GM12873 (cell line): Measurements from ENCODE around the gene SMIM43.

Experiments
- TF ChIP-seq, protein P1 (sequence below): IDR thresholded peaks from 2 replicates; pipeline ENCODE4 v1.5.1; 2012; ENCODE audit warnings: low read depth, mild to moderate bottlenecking, moderate library complexity, low read length, control low read depth; ENCODE audit not compliant: insufficient read depth; ENCODE audit errors: missing control alignments

Gene SMIM43

DNA sequence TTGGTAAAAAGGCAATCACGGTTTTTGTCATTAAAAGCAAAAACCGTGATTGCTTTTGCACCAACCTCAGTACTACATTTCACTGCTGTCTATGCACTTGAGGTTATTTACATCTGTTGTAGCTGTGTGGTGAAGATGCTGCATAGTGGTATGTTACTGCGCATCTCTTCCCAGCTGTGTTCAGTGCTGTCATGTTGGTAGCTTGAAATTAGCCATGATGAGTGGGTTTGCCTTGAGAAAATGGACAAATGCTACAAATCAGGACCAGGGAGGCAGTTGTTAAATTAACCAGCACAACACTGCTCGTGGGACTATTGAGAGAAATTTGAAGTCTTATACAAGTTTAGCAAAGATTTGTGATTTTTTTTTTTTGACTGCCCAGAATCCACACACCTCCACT is 2.2 kb upstream of the SMIM43 start:
- TF ChIP-seq, protein P1, sequence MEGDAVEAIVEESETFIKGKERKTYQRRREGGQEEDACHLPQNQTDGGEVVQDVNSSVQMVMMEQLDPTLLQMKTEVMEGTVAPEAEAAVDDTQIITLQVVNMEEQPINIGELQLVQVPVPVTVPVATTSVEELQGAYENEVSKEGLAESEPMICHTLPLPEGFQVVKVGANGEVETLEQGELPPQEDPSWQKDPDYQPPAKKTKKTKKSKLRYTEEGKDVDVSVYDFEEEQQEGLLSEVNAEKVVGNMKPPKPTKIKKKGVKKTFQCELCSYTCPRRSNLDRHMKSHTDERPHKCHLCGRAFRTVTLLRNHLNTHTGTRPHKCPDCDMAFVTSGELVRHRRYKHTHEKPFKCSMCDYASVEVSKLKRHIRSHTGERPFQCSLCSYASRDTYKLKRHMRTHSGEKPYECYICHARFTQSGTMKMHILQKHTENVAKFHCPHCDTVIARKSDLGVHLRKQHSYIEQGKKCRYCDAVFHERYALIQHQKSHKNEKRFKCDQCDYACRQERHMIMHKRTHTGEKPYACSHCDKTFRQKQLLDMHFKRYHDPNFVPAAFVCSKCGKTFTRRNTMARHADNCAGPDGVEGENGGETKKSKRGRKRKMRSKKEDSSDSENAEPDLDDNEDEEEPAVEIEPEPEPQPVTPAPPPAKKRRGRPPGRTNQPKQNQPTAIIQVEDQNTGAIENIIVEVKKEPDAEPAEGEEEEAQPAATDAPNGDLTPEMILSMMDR = no peak

DNA sequence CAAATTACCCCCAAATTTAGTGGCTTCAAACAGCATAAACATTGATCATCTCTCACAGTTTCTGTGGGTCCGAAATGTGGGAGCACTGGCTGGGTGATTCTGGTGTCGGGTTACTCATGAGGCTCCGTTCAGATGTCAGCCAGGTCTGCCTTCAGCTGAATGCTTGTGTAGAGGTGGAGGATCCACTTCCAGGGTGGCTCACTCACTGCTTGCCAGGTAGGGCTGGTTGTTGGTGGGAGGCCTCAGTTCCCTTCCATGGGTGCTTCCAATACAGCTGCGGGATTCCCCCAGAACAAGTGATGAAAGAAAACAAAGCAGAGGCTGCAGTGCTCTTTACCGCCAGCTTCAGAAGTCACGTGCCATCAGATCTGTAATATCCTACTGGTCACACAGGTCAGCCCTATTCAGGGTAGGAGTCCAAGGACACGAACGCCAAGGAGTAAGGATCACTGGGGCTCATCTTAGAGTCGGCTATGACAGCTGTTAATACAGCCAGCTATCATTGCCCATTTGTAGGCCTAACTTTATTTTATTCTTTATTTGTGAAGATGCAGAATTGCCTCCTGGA is 1.1 kb upstream of the SMIM43 start:
- TF ChIP-seq, protein P1 = no peak

DNA sequence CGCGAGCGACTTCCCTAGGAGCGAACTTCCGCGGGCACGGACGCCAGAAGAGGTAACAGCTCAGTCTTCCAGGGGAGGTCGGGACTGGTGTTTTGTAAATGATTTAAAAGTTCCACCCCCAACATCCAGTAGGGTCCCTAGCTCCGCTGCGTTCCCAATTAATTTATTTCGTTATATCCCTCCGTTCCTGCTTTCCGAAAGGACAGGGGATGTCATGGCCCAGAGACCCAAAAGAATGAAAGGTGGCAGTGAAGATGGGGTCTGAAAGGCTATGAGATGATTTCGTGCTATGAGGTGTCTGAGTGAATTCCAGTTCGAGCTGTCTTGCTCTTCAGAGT is 373 bp upstream of the SMIM43 start:
- TF ChIP-seq, protein P1 = no peak

DNA sequence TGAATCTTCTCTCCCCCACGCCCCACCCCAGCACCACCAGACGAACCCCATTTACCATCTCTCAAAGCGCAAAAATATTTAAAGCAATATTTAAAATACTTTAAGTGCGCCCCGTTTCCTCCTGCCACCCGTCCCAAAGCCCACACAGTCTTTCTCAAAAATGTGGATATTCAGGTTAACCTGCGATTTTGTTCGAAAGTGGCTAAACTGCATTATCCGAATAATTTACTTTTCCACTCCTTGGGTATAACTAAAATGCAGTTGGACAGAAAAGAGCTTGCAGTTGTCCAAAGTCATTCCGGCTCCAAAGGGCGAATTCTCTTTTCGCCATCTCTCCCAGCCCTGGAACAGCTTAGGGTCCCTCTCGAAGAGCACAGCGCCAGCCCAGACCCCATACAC is 662 bp downstream of the SMIM43 start:
- TF ChIP-seq, protein P1 = no peak

DNA sequence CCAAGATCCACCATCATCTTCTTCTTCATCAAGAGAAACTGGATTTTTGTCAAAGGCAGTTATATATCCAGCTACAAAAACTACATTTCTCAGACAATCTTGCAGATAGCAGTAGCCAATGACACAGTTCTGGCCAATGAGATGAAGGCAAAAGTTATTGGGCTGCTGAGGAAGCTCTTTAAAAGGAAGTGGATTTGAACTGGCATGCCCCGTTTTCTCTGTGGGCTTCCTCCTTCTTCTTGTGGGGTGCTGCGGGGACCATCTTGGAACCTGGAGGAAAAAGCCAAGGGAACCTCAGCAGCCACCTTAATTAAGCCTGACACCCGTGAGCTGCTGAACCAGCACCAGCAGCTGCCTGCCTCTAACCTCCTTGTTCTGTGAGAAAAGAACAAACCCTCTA is 4.8 kb downstream of the SMIM43 start:
- TF ChIP-seq, protein P1 = no peak

DNA sequence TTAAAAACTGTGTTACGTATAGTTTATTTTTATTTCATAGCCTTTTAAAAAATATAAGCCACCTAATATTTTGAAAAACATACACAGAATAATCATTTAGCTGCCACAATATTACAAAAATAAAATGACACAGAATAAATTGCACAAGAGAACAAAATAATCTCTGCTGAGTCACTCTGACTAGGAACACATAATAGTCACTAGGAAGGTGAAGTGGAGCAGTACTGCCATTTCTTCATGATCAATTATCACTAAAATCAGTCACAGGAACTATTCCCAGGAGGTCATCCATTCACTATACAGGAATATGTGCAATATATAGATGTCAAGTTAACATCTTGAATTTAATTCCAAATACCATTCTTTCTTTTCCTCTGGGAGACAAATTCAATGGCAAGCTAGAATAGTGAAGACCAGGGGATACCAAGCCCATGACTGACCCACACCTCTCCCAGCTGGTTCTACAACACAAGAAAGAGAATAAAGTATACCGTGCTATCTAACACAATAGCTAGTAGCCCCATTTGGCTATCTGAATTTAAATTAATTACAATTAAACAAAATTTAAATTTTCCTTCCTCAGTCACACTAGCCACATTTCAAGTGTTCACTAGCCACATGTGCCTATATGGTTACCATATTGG is 5.9 kb downstream of the SMIM43 start:
- TF ChIP-seq, protein P1 = no peak

DNA sequence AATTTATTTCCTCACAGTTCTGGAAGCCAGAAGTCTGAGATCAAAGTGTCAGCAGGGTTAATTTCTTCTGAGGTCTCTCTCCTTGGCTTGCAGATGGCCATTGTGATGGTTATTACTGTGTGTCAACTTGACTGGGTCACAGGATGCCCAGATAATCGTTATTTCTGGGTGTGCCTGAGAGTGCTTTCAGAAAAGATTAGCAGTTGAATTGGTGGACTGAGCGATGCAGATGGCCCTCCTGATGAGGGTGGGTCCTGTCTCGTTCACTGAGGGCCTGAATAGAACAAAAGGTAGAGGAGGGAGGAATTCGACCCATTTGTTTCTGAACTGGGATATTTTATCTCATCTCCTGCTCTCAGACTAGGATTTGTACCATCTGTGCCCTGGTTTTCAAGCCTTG is 15.7 kb downstream of the SMIM43 start:
- TF ChIP-seq, protein P1 = no peak
